ENCODE measurements around the gene FBXL7. TPM values are rescaled to one million over a fixed set of nuclear protein-coding genes. Genes with fewer than 3 reads are reported as not detected.

Gene FBXL7
- total and polyA plus RNA-seq, 8 donors, result 0.35 to 2.4 (median 1.2) TPM

DNA sequence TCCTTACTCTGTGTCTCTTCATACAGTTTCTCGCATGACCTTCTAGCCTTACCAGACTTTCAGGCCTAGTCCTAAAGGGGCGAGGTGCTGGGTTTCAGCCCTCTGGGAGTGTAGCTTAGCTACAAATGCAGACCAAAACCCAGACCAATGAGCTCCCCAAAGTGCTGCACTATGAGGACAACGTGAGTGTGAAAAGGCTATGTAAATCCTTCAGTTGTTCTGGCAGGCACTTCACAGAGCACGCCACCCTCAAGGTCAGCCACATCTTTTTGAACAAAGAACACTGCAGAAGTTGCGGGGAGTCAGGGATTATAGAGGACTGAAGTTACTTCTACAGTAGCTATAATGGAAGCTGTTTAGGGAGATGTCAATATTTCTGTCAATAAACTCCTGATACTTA, 377.9 kb downstream of the FBXL7 start:
- H3K9me3 ChIP-seq, result no peaks in the 10 kb centered on the region
- DNase-seq (no peak), FAIRE-seq (no peak), ATAC-seq (no peak)
- intact Hi-C loops (cut with DNase I), result no loop called here
- H3K4me3 ChIP-seq, result no peak overlapping the region
- no peaks in the 10 kb centered on the region for H3K4me1 ChIP-seq
- WGBS, 2 donors, result 41 to 45% methylated on average over 5 of the region's 5 CpGs
- TF ChIP-seq, protein P1, sequence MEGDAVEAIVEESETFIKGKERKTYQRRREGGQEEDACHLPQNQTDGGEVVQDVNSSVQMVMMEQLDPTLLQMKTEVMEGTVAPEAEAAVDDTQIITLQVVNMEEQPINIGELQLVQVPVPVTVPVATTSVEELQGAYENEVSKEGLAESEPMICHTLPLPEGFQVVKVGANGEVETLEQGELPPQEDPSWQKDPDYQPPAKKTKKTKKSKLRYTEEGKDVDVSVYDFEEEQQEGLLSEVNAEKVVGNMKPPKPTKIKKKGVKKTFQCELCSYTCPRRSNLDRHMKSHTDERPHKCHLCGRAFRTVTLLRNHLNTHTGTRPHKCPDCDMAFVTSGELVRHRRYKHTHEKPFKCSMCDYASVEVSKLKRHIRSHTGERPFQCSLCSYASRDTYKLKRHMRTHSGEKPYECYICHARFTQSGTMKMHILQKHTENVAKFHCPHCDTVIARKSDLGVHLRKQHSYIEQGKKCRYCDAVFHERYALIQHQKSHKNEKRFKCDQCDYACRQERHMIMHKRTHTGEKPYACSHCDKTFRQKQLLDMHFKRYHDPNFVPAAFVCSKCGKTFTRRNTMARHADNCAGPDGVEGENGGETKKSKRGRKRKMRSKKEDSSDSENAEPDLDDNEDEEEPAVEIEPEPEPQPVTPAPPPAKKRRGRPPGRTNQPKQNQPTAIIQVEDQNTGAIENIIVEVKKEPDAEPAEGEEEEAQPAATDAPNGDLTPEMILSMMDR (IDR thresholded peaks at IDR 0.05), result no peak
- H3K27ac ChIP-seq, result no peak overlapping the region
- H3K36me3 ChIP-seq, result no peaks in the 10 kb centered on the region
- no peaks in the 10 kb centered on the region for H3K27me3 ChIP-seq

DNA sequence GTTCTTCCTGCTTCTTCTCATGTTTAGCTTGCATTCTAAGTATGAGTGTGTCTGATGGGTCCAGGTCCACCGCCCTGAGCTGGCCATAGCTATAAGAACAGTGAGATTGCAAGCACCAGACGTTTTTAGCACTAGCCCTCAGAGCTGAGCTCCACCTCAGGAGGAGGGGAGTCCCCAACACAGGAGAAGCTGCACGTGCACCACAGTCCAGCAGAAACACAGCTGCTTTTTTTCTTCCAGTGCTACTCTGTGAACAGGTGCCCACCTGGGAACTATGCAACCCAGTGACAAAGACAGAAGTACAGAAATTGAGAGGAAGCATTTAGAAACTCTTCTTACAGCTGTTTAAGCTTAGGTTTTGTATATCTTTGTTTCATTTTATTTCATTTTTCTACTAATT, 380.2 kb downstream of the FBXL7 start:
- no peak for ATAC-seq

GRCh38 chr5:15885156-15885555, 385.2 kb downstream of the FBXL7 start:
- Histone ChIP-seq H3K9me3 (no peaks in the 10 kb centered on the region), H3K27me3 (no peaks in the 10 kb centered on the region), H3K4me3 (no peak overlapping the region), H3K27ac (no peak overlapping the region), H3K4me1 (no peaks in the 10 kb centered on the region), H3K36me3 (no peaks in the 10 kb centered on the region)
- WGBS, 2 donors, result 54 to 57% methylated on average over 3 of the region's 3 CpGs
- ATAC-seq, result no peak
- intact Hi-C loops (cut with DNase I), result no loop called here
- DNase-seq, result no peak
- no peak for FAIRE-seq
- TF ChIP-seq, protein P1 (IDR thresholded peaks at IDR 0.05), result no peak

More for the DNA sequence above, 380.2 kb downstream of the FBXL7 start:
- H3K36me3 ChIP-seq, result no peaks in the 10 kb centered on the region
- no peaks in the 10 kb centered on the region for H3K27me3 ChIP-seq
- H3K9me3 ChIP-seq, result no peaks in the 10 kb centered on the region
- no peak overlapping the region for H3K4me3 ChIP-seq
- intact Hi-C loops (cut with DNase I), result no loop called here
- no peaks in the 10 kb centered on the region for H3K4me1 ChIP-seq
- TF ChIP-seq, protein P1 (IDR thresholded peaks at IDR 0.05), result no peak
- DNase-seq, result no peak
- WGBS, 2 donors, result 33 to 37% methylated on average over 3 of the region's 3 CpGs
- no peak for FAIRE-seq
- H3K27ac ChIP-seq, result no peak overlapping the region

DNA sequence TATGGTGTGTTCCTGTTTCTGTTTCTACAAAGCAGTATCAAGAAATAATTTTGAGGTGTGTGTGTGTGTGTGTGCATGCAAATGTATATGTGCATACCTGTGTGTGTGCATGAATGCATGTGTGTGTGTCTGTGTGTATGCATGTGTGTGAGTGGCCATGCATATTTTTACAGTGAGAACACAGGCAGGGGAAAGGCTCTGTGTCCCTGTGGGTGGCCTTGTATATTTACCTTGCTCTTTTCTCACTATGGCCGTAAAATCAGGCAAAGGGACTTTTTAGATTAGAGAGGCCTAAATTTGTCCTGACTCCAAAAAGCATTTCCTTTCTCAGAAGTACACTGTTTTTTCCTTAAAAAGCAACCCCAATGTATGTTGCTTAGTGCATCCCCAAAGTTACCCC, 386.2 kb downstream of the FBXL7 start:
- Histone ChIP-seq H3K4me3 (no peak overlapping the region), H3K27ac (no peak overlapping the region), H3K36me3 (no peaks in the 10 kb centered on the region), H3K27me3 (no peaks in the 10 kb centered on the region), H3K9me3 (no peaks in the 10 kb centered on the region), H3K4me1 (no peaks in the 10 kb centered on the region)
- FAIRE-seq (no peak), DNase-seq (no peak), ATAC-seq (no peak)
- TF ChIP-seq, protein P1 (IDR thresholded peaks at IDR 0.05), result no peak
- WGBS, 2 donors, result 44 to 67% methylated on average over 1 of the region's 1 CpG
- intact Hi-C loops (cut with DNase I), result no loop called here

DNA sequence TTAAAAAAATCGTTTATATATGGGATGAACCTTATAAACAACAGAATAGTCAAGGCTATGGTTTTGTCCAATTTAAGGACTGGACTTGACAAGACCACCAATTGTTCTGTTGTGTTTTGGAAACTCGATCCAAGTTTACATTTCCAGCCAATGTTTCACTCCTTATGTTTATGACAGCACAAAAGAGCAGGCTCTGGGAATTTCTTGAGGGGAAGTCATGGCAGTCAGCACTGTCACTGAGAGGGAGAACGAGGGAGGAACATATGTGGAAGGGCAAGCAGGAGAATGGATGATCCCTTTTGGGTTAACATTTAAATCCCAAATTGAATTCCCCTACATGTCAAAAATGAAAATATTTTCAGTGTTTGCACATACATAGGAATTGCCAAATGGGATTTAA, 387.1 kb downstream of the FBXL7 start:
- FAIRE-seq (no peak), DNase-seq (no peak), ATAC-seq (no peak)
- Histone ChIP-seq H3K4me1 (no peaks in the 10 kb centered on the region), H3K9me3 (no peaks in the 10 kb centered on the region), H3K27ac (no peak overlapping the region), H3K36me3 (no peaks in the 10 kb centered on the region), H3K27me3 (no peaks in the 10 kb centered on the region), H3K4me3 (no peak overlapping the region)
- WGBS, 2 donors, result 34 to 51% methylated on average over 3 of the region's 3 CpGs
- TF ChIP-seq, protein P1 (IDR thresholded peaks at IDR 0.05), result no peak
- intact Hi-C loops (cut with DNase I), result no loop called here
